DND-41 (cell line): ENCODE data around the gene CLNS1A.

Experiments
- ATAC-seq: fragments of 200-7000 bp; cut with Tn5 transposase; 3 replicates; pipeline ENCODE4 v1.9.1; 2021; ENCODE audit warnings: low read depth; ENCODE audit not compliant: insufficient read depth
- DNase-seq: peaks from one replicate; pipeline ENCODE4 v3.0.0-alpha.2; 2020
- H2AFZ ChIP-seq: 2 replicates; pipeline ENCODE4 v1.6.0; 2012; ENCODE audit warnings: low read depth, low read length
- H3K27ac ChIP-seq: 2 replicates; pipeline ENCODE4 v1.5.1; 2012; ENCODE audit warnings: low read length, inconsistent platforms
- H3K27me3 ChIP-seq: fragments of 200-600 bp; sonication (generic); 2 replicates; pipeline ENCODE4 v1.6.0; 2012; ENCODE audit warnings: low read length, mild to moderate bottlenecking, inconsistent platforms; ENCODE audit not compliant: insufficient read depth, poor library complexity
- H3K36me3 ChIP-seq: 2 replicates; pipeline ENCODE4 v1.5.1; 2012; ENCODE audit warnings: low read length, inconsistent platforms; ENCODE audit not compliant: insufficient read depth
- H3K4me1 ChIP-seq: 2 replicates; pipeline ENCODE4 v1.5.1; 2012; ENCODE audit warnings: mild to moderate bottlenecking, low read length; ENCODE audit not compliant: insufficient read depth
- H3K4me2 ChIP-seq: 2 replicates; pipeline ENCODE4 v1.6.0; 2012; ENCODE audit warnings: mild to moderate bottlenecking, moderate library complexity, low read length, inconsistent platforms; ENCODE audit not compliant: insufficient read depth
- H3K4me3 ChIP-seq, 2 experiments: fragments of 200-600 bp in 1 of 2; shearing (Covaris generic) in 1 of 2; 2 replicates each; pipeline ENCODE4 v1.5.1; 2012 to 2016; ENCODE audit warnings: inconsistent platforms in 2 of 2, low read length in 2 of 2, mild to moderate bottlenecking in 2 of 2, low read depth in 1 of 2, moderate library complexity in 1 of 2
- H3K79me2 ChIP-seq: 2 replicates; pipeline ENCODE4 v1.6.0; 2012; ENCODE audit warnings: low read length, inconsistent platforms; ENCODE audit not compliant: insufficient read depth
- H3K9ac ChIP-seq: 2 replicates; pipeline ENCODE4 v1.6.0; 2012; ENCODE audit warnings: low read depth, mild to moderate bottlenecking, inconsistent platforms, low read length, moderate library complexity
- H3K9me3 ChIP-seq: 2 replicates; pipeline ENCODE4 v1.5.1; 2012; ENCODE audit warnings: low read length, moderate library complexity, mild to moderate bottlenecking, inconsistent platforms; ENCODE audit not compliant: insufficient read depth, severe bottlenecking
- H4K20me1 ChIP-seq: 2 replicates; pipeline ENCODE4 v1.6.0; 2012; ENCODE audit warnings: low read length; ENCODE audit not compliant: insufficient read depth
- CTCF ChIP-seq: IDR thresholded peaks from 2 replicates; pipeline ENCODE4 v1.5.1; 2012; ENCODE audit warnings: borderline replicate concordance, low read length, moderate library complexity, mild to moderate bottlenecking; ENCODE audit not compliant: poor library complexity, severe bottlenecking; ENCODE audit errors: extremely low read depth
- EZH2 ChIP-seq: IDR thresholded peaks from 3 replicates; pipeline ENCODE4 v1.6.1; 2012; ENCODE audit warnings: borderline replicate concordance, low read depth, mild to moderate bottlenecking, moderate library complexity, low read length, inconsistent platforms; ENCODE audit not compliant: severe bottlenecking

Gene CLNS1A

DNA sequence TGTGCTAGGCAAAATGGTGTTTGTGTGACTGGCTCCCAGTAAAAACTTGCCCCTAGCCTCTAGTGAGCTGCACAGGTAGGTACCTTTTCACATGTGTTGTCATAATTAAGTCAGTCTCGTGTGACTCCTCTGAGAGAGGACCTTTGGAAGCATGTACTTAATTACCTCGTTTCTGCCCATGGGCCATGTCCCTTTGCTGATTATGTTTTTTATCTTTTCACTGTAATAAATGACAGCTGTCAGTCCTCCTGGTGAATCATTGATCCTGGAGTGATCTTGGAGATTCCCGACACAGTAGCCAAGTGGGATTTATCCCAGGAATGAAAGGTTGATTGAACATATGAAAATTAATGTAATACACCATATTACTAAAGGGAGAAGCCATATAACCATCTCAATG is 12.5 kb upstream of the CLNS1A start:
- Histone ChIP-seq H3K9ac (no peak overlapping the region), H3K79me2 (no peaks in the 10 kb centered on the region), H3K9me3 (no peaks in the 10 kb centered on the region), H3K4me2 (no peak overlapping the region), H2AFZ (no peak overlapping the region), H3K27ac (no peak overlapping the region), H3K4me3 (no peak overlapping the region), H4K20me1 (no peaks in the 10 kb centered on the region), H3K27me3 (no peaks in the 10 kb centered on the region), H3K36me3 (no peaks in the 10 kb centered on the region), H3K4me1 (no peaks in the 10 kb centered on the region)
- TF ChIP-seq EZH2: no peak
- no peak for TF ChIP-seq CTCF
- DNase-seq (no peak), ATAC-seq (no peak)

DNA sequence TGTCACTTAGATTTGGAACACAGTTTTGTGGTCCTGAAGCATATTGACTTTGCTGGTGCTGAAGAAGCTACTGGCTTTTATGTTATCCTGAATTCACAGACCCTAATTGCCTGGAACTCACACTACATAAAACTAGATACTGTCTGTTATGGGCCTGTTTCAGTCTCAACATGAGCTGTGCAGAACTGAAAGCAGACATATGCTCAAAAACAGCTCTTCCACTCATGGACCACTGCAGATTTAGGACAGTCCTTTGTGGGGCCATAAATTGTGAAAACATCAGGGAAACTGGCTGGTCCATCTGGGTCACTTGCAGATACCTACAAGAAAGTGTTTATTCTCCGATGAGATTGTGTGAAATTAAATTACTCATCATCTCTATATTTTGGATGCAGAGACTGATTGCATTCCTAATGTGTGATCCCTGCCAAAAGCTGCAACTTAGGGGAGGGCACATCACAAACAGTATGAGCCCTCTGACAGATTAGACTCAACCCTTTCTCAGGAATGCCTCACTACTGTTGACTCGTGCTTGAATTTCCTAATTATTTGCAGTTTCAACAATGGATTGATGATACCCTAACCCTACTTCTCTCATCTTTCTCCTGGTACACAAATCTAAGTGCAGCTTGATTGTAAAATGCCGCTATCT is 10.2 kb upstream of the CLNS1A start:
- H2AFZ ChIP-seq: no peak overlapping the region

DNA sequence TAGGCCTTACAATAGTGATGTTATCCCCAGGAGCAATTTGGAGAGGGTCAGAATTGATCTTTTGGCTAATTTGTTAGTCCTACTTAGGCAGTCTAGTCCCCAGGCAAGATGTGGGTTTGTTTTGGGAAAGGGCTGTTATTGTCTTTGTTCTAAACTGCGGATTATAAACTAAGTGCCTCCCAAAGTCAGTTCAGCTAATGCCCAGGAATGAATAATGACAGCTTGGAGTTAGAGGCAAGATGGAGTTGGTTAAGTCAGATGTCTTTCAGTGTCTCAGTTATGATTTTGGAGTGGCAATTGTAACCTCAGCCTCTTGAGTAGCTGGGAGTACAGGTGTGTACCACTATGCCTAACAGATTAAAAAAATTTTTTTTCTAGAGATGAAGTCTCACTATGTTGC is 7.3 kb upstream of the CLNS1A start:
- Histone ChIP-seq H3K9me3 (peaks cover 5% of the 10 kb centered on the region), H2AFZ (no peak overlapping the region), H3K4me2 (no peak overlapping the region), H3K4me1 (no peaks in the 10 kb centered on the region), H4K20me1 (no peaks in the 10 kb centered on the region), H3K9ac (no peak overlapping the region), H3K79me2 (no peaks in the 10 kb centered on the region), H3K27ac (no peak overlapping the region), H3K4me3 (no peak overlapping the region), H3K36me3 (no peaks in the 10 kb centered on the region), H3K27me3 (no peaks in the 10 kb centered on the region)
- DNase-seq (no peak), ATAC-seq (no peak)
- TF ChIP-seq CTCF (no peak), EZH2 (no peak)

More for the DNA sequence above, 10.2 kb upstream of the CLNS1A start:
- H3K79me2 ChIP-seq: no peaks in the 10 kb centered on the region
- no peak overlapping the region for H3K4me2 ChIP-seq
- no peaks in the 10 kb centered on the region for H3K4me1 ChIP-seq
- no peak for ATAC-seq
- H3K36me3 ChIP-seq: no peaks in the 10 kb centered on the region
- H4K20me1 ChIP-seq: no peaks in the 10 kb centered on the region
- H3K9ac ChIP-seq: no peak overlapping the region
- no peak overlapping the region for H3K4me3 ChIP-seq
- TF ChIP-seq CTCF: no peak
- no peak for TF ChIP-seq EZH2
- no peak overlapping the region for H3K27ac ChIP-seq
- H3K9me3 ChIP-seq: no peaks in the 10 kb centered on the region
- no peak for DNase-seq
- H3K27me3 ChIP-seq: no peaks in the 10 kb centered on the region

GRCh38 chr11:77642228-77642627 is 4.6 kb upstream of the CLNS1A start:
- ATAC-seq (no peak), DNase-seq (no peak)
- H3K4me2 ChIP-seq: no peak overlapping the region
- H3K27ac ChIP-seq: no peak overlapping the region
- peaks cover 10% of the 10 kb centered on the region for H3K79me2 ChIP-seq
- no peak overlapping the region for H2AFZ ChIP-seq
- H3K9me3 ChIP-seq: peaks cover 5% of the 10 kb centered on the region
- no peaks in the 10 kb centered on the region for H4K20me1 ChIP-seq
- H3K9ac ChIP-seq: no peak overlapping the region
- no peak overlapping the region for H3K4me3 ChIP-seq
- no peaks in the 10 kb centered on the region for H3K36me3 ChIP-seq
- H3K27me3 ChIP-seq: no peaks in the 10 kb centered on the region
- TF ChIP-seq CTCF (no peak), EZH2 (no peak)
- H3K4me1 ChIP-seq: peaks cover 8% of the 10 kb centered on the region
